DMS53 treated with DMSO at 0.1 percent for 48 hours (cell line): ENCODE measurements around the gene DPM3.
"Not testable (repeated sequence)": the region's sequence is repeated elsewhere in the genome, so short reads cannot be mapped to it uniquely, and the experiment has no call there.

Experiments
- DNase-seq: peaks from one replicate; lab custom pipeline; 2025; ENCODE audit not compliant: unreplicated experiment; lab: John Stamatoyannopoulos, UW

The DPM3 gene

DNA sequence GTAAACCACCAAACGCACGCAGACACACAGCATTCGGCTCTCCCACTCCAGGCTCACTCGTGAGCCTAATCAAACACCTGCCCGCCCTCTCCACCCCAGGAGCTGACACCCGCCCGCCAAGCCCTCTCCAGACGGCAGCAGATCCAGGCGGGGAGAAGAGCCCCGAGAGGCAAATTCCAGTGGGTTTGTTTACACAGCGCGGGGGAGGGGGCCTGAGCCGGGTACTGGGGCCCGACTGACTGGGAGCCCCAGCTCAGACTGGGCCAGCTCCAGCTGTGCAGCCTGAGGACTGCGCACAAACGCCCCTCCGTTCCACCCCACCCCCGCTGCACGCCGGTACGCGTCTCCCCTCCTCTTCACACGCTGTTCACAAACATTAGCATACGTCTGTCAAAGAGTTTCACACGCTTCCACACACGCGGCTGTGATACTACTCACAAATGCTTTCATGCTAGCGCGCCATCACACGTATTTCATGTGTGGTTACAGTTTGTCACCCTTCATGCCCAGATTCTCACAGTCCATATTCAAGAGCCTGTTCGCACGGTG lies 13.7 kb downstream of the DPM3 start:
- DNase-seq = peak; percentile 91

DNA sequence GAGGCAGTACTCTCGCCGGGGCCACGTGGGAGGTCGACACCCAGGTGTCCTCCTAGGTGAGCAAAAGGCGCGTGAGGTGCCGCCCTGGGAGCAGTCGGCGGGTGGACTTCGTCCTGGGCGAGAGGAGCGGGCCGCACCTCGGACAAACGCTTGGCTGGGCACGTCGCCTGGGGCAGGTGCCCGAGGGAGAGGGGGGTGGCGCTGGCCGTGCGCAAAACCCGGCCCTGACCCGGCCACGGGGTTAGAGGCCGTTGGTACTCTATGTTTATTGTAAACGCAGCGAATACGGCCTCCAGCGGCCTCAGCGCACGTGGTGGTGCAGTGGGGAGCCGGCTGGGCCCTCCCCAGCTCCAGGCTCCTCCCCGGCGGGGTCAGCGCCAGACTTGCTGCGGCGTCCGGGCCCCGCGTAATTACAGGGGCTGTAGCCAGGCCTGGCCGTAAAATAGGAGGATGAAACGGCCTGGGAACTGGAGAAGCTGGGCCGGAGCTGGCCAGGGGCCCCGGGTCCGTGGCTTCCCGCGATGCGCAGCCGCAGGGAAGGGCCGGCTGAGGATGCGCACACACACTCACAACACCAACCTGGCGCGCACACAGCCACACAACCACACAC lies 14.3 kb downstream of the DPM3 start:
- peak; percentile 71 for DNase-seq

DNA sequence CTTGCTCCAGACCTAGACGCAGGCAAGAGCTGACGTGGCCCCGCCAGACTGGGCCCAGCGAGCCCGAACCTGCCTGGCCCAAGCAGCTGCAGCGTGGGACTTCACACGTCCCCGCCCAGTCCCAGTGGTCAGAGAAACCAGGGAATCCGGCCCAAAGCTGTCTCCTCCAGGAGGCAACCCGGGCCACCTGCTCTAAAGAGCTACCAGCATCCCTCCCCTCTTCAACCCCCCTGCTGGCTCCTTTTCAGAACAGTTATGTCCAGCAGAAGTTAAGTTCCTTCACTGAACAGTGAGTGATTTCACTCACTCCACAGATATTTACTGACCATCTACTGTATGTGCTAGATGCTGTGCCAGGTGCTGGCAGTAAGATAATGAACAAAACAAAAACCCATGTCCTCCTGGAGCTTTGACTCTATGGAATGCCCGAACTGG lies 14.8 kb downstream of the DPM3 start:
- no peak for DNase-seq

DNA sequence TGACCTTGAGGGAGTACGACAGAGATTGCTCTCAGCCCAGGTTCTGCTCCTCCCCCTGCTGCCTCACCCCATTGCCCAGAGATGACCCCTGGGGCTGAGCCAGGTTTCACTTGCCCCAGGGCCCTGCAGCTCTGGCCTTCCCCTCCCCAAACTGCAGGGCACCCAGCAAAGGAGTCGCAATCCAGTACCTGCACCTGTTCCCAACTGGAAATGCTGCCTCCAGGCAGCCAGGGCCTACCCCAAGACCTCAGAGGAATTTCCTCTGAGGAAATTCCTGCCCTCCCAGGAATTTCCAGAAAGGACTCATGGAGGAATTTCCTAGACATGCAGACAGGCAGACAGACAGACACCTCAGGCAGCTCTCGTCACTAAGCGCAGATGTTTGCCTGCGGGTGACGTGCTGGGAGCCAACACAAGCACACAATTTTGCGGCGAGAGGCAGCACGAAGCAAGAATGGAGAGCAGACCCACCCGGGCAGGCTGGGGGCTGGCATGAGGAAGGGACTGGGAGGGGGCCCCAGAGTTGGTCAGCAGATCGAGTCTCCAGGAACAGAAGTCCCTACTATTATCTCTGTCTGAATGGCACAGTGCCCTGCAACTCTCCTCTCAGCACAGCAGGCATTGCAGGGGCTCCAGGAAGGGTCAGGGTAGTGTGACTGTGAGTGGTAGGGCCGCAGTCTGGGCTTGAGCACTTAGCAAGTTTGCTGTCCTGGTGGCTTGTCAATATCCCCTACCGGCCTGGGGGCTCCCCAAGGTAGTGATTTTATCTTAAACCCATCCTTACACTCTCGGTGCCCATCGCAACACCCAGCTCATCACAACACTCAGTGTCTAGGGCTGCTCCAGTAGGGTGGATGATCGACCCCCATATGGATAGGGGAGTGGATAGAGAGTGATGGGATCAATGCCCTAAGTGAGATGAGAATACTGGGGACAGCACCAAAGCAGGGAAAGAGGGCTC lies 15.5 kb downstream of the DPM3 start:
- DNase-seq = no peak

DNA sequence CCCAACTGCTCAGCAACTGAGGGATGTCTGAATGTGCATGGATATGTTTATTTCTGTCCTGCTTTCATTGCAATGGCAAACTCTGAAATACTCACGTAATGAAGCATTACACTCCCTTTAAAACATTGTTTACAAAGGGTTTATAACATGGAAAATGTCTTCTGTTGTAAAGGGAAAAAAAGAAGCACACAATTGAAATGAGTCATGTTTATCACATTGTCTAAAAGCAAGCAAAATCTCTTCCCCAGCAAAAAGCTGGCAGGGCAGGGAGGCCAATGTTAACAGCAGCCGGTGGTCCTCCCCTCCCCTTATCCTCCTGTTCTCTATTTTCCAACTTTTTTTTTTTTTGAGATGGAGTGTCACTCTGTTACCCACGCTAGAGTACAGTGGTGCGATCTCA lies 16.5 kb downstream of the DPM3 start:
- DNase-seq = peak; percentile 34

DNA sequence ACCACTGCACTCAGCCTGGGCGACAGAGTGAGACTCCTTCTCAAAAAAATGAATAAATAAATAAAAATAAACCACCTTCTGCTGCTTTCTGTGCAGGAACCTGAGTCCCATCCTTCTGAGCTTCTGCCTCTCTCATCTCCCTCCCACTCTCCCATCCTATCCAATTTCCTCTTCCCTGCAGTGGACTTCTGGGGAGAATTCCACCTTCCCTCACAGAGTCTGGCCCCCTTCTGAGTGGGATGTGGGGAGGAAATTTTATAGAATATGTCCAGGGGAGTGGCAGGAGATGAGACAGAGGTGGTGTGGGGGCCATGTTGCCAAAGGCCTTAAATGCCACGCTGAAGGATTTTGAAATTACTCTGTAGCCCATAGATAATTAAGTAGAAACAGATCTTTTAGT lies 18.0 kb downstream of the DPM3 start:
- DNase-seq = no peak

DNA sequence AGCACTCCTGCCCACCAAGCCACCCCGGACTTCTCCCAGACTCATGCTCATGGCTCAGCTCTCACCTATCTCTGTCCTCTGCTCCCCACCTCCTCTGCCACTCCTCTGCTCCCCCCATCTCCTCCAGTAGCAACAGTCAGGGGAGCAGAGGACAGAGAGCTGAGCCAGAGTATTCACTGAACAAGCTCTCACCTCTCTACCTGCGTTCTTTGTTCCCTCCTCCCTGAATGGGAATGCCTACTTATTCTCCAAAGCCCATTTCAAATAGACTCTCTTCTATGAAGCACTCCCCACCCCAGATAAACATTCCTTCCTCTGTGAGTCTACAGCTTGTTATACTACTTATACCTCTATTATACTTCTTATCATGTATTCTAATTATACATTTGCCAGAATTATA lies 19.1 kb downstream of the DPM3 start:
- DNase-seq = no peak

DNA sequence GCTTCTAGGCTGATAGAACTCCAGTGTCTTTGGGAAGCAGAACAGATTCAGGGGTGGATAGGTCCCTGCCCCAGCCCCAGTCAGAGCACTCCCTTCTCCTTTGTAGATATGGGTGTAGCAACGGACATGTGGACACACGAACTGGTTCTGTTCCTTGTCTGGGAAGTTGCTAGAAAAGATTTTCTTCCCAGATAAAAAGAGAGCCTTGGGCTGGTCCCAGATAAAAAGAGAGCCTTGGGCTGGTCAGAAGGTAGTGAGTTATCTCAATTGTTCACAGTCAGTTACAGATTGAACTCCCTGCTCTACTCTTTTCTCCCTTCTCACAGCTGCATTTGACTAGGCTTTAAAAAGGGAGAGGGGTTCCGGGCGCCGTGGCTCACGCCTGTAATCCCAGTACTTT lies 20.1 kb downstream of the DPM3 start:
- DNase-seq = no peak

DNA sequence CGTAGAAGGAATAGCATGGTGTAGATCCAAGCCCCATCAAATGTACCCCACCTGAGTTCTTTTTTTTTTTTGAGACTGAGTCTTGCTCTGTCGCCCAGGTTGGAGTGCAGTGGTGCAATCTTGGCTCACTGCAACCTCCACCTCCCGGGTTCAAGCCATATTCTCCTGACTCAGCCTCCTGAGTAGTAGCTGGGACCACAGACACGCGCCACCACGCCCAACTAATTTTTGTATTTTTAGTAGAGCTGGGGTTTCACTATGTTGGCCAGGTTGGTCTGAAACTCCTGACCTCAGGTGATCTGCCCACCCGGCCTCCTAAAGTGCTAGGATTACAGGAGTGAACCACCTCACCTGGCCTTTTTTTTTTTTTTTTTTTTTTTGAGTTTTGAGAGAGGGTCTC lies 22.2 kb downstream of the DPM3 start:
- not testable (repeated sequence) for DNase-seq

DNA sequence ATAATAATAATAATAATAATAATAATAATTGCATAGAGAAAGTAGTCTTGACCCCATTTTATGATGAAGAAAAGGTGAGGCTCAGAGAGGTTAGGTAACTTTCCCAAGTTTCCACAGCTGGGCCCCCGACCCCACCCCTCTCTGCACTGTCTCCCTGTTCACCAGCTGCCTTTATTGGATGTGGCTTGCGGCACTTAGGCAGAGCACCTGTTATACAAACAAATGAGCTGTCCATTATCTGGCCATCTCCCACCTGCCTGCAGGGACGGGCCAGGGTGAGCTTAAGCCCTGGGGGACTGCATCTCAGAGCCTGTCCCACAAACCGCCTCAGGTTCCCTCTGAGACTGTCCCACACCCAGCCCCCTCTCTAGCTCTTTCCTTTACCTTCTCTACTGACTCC lies 22.7 kb downstream of the DPM3 start:
- DNase-seq = peak; percentile 50

DNA sequence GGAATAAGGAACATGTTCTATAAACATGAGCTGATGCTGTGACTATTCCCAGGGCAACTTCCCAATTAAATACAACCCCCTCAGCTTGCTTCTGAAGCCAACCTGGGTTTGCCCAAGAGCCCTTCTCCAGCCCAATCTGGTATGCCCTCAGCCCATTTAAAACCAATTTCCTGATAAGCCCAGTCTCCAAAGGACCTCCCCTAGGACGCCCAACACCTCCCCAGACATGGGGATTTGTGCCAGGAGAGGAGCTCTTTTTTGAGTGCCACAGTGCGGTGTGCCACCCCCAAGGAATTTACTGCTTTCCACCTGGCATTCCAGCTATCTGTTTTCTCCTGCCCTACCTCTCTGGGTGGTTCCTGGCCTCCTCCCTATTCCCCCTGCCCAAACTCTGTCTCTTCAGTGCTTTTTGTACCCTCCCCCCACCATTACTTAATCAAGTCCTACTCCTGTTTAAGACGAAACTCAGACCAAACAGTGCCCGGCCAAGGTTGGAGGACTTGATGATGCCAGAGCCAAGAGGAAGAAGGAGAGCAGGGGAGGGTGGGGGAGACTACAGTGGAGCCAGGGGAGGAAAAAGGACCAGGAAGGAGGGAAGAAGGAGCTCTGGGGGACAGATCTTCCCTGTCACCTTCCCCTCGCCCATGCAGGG lies 24.1 kb downstream of the DPM3 start:
- DNase-seq = no peak

DNA sequence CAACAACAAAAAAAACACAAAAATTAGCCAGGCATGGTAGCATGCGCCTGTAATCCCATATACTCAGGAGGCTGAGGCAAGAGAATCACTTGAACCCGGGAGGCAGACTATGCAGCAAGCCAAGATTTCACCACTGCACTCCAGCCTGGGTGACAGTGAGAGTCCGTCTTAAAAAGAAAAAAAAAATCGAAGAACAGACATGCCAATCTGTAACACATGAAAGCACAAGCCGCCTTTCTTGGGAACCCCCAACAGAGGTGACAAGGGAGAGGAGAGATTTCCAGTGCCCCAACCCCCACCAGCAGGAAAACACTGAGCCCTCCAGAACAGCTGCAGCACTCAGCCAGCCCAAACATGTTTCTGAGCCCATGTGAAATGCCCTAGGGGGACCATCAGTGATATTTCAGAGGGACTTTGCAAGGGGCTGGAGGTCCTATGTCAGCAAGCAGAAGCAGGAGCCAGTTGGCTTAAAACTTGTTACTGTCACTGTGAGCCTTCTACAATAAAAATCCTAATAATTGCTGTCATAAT lies 26.8 kb downstream of the DPM3 start:
- no peak for DNase-seq

DNA sequence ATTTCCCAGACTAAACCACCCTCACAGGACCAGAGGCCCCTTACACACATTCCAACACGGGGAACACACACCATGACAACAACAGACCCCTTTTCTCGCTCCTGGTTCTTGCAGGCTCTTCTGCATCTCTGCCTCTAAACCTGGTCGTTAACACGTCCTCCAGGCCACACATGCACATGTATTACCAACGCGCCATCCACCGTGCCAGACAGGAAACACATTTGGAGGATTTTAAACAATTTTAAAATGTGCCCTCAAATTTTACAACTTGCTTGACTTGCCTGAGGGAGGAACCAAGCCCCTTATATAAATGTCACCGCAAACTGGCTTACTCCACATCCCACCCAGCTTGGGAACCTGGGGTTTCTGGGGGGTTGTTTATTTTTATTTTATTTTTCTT lies 29.5 kb downstream of the DPM3 start:
- DNase-seq = no peak

DNA sequence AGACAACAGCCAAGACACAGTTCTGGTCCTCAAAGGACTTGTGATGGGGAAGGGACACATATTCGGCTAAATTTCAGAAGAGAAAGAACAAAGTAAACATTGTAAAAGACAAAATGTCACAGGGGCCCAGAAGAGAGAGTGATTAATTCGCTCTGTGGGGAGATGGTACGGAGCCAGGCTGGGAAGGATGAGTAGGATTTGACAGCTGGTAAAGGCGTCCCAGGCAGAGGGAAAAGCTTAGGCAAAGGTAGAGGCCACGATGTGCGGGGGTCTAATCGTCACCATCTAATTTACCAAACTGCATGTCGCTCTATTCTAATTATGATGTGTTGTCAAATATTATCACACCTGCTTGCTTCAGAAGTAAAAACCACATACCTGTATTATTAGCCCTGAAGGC lies 29.9 kb downstream of the DPM3 start:
- DNase-seq = no peak

DNA sequence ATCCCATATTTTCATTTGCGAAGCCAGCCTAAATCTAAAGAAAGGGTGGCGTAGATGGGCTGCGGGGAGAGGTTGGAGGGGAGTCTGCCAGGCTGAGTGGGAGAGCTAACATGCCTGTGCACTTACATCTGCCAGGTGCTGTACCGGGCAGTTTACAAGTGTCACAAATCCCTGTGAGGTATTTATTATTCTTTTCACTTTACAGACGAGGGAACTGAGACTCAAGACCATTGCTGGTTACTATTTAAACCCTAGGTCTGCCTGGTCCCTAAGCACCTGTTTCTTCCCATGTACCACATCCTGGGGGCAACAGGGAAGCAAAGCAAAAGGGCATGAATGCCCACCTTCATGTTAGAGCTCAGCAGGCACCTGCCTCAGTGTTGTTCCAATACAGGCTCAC lies 32.0 kb downstream of the DPM3 start:
- no peak for DNase-seq

DNA sequence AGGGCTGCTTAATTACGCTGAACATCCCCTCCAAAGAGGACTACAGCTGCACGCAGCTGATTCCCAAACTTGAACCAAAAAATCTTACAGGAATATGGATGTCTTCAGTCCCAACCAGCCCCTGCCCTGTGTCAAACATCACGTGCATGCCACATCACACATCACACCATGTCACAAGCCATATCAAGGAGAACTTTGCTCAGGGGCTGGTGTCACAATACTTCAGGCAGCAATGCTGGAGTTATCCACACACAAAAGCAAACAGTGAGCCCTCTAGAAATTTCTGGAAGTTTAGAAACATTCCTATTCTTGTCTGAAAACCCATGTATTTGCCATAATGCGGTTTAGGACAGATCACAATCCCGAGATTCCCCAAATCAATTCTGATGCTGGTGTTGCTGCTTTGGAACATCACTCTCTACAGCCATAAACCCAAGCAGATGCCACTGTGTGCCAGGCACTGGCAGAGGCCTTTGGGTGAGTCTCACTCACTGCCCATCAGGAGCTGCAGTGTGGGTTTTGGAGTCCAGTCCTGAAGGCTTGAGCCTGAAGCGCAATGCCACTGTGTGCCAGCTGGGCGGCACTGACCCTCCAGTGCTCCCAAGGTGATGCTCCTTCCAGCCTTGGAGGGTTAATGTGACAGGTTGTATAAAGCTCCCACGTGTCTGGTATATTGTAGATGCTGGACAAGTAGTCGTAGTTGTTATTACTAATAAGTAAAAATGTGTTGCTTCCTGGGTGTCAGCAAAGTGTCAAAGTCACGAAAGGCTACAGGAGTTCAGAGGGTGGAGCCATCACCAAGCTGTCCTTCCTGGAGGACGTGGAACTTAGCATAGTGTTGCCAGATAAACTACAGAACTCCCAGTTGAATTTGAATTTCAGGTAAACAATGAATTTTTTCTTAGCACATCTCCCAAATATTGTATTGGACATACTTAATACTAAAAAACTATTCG lies 32.7 kb downstream of the DPM3 start:
- DNase-seq = no peak

DNA sequence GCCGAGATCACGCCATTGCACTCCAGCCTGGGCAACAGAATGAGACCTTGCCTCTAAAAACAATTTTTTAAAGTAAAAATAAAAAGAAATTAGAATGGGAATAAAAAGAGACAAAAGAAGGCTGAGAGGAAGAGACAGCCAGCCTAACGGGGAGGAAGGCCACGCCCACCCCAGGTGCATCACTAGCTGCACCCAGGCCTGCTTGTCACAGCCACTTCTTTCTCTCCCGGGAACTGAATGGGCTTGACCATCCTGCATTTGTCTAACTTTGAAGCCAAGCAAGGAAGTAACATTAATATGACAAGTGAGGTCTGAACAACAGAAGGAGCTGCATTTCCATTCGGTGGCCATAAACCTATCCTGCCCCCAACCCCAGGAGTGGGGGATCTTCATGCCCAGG lies 33.5 kb downstream of the DPM3 start:
- DNase-seq = no peak

DNA sequence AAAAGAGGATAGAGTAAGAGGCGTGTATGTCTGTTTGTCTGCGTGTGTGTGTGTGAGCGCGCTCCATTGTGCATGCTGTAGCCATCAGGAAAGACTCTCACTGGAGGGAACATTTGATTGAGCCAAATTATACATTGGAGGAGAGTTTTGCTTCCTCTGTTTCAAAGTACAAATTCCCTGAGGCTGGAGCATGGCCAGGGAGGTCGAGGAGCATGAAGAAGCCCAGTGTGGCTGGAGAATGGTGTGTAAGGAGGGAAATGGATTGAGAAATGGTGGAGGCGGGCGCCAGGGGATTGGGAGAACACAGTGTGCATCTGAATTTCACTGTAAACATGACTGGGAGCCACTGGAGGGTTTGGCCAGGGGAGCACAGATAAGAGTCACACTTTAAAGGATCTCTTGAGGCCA lies 34.7 kb downstream of the DPM3 start:
- no peak for DNase-seq

DNA sequence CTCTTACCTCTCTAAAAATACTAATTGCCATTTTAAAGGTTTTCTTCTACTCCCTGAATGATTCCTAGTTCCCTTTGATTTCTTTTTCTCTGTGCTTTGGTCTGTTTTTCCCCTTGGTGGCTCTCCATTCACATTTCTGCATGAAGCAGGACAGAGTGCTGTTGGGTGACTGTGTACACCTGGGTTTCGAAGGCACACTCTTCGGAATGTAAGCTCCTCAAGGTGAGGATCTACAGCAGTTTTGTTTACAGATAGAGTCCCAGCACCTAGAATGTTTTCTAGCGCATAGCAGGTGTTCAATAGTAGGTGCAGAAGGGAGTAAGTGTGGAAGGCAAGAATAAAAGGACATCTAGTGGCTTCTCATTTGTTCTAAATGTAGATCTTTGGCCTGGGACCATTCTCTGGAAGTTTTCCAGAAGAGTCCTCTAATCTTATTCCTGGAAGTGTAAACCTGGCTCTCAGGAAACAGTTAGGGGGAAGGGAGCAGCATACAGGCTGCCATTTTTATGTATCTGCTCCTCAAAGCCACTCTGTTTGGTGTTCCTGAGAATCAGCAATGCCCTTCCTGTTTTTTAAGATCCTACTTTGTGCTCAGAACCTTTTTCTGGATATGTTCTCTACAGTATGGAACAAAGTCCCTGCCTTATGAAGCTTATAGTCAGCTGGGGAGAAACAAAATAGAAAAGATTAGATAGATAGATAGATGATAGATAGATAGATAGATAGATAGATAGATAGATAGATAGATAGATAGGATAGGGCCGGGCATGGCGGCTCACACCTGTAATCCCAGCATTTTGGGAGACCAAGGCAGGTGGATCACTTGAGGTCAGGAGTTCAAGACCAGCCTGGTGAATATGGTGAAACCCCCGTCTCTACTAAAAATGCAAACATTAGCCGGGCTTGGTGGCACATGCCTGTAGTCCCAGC lies 35.5 kb downstream of the DPM3 start:
- no peak for DNase-seq
